NK-92 (cell line): Measurements from ENCODE around the gene HFE.
"Not testable (repeated sequence)": the region's sequence is repeated elsewhere in the genome, so short reads cannot be mapped to it uniquely, and the experiment has no call there.

Experiments
- DNase-seq: peaks from one replicate; lab custom pipeline; 2025; ENCODE audit not compliant: unreplicated experiment; lab: John Stamatoyannopoulos, UW

Gene HFE

DNA sequence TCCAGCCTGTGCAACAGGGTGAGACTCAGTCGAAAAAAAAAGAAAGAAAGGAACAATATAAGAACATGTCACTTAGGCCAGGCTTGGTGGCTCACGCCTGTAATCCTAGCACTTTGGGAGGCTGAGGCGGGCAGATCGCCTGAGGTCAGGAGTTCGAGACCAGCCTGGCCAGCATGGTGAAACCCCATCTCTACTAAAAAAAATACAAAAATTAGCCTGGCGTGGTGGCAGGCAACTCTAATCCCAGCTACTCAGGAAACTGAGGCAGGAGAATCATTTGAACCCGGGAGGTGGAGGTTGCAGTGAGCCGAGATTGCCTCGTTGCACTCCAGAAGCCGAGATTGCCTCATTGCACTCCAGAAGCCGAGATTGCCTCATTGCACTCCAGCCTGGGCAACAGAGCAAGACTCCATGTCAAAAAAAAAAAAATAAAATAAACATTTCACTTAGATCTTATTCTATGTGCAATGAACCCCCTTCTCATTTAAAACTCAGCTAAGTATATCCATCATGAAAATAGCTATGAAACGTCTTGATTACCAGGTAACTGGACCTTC lies 28.7 kb upstream of the HFE start:
- DNase-seq = not testable (repeated sequence)

DNA sequence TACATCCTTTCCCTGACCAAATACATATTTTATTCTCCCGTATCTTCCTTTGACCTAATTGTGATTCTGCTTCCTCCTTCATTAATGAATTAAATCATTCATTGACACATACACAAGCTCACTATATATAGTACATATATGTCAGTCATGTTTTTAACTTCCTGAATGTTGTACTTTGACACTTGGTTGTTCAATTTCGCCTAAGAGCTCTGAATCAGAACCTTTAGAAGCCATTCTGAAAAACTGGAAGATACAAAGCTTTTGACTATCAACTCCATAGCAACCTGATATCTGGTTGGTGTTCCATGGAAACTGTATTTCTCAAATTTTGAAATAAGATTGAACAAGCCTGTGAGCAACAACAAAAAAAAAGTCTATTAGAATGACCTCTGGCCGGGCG lies 27.3 kb upstream of the HFE start:
- no peak for DNase-seq

DNA sequence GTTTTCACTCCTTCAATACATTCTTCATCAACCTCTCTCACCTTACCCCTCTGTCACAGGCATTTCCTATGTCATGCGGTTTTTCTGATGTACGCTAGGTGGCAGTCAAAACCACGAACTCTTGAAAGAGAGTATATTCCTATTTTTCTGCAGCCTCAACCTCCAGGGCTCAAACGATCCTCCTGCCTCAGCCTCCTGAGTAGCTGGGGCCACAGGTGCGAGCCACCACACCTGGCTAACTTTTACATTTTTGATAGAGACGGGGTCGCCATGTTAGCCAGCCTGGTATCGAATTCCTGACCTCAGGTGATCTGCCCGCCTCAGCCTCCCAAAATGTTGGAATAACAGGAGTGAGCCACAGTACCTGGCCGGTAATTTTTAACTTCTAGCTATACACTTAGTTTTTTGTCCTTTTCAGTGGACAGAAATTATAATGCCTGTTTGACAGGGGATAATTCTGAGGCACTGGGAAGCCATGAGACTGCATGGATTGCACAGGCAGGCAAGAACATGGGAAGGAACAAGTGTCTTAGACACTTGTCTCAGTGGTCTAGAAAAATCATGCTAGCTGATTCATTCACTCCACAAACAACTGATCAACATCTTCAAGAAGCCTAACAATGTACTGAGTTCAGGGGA lies 22.5 kb upstream of the HFE start:
- no peak for DNase-seq

DNA sequence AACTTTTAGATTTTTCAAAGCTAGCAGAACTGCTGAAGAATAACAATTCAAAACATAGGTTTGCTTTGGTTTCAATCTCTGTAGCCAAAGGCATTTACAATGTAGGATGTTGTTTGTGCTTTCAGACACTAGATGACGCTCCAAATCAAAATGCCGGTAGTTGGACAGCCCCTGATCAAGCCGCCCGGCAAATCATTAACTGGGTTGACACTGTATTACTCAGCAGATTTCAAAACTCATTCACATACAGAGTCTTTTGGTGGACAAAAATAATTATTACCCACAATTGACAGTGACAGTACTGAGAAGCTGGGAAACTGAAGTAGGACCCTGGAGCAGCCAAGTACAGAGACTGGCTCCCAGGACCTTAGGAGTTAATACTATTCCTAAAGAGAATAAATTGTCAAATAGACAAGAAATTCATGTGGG lies 21.3 kb upstream of the HFE start:
- no peak for DNase-seq

DNA sequence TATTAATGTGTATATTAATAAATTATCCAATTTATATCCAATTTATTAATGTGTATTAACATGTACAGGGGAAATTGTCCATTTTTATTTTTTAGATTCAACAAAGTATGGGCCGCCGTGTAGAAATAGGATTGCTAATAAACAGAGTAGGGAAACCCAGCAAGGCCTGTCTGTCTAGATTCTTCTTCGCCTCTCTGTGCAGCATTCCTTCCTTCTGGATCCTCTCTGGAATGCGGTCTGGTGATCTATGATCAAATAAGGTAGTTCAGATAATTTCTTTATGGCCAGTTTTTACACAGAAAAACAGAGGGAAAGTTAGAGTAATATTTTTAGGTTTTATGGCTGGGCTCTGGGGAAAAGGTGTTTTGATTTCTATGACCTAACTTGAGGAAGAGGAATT lies 19.9 kb upstream of the HFE start:
- DNase-seq = no peak

DNA sequence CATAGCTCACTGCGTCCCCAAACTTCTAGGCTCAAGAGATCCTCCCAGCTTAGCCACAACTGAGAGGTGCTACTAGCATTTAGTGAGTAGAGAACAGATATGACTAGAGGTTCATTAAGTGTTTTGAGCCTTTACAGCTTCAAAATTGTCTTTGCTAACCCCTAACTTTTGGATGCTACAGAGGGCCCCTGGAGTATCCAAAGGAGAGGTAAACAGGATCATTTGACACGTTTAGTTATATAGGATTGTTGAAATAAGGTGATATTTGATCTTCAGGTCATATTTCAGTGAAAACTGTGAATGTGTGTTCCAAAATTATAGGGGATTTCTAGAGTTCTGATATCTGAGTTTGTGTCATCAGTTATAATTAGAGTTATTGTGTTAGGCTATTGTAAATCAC lies 19.2 kb upstream of the HFE start:
- no peak for DNase-seq

DNA sequence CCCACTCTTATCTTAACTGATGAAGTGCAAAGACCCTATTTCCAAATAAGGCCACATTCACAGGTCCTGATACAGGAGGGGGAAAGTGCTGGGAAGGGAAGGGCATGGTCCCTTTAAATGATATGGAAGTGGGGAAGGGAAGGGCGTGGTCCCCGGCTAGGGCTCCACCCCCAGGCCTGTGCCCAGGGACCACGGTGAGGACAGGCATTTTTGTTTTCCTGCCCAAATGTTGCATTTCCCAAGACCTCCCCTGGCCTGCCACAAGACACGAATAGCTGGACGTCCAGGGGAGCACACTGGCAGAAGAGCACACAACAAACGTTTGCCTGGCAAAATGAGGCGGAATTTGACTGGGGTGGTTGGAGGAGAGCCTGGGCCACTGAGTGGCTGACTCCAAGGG lies 16.1 kb upstream of the HFE start:
- no peak for DNase-seq

DNA sequence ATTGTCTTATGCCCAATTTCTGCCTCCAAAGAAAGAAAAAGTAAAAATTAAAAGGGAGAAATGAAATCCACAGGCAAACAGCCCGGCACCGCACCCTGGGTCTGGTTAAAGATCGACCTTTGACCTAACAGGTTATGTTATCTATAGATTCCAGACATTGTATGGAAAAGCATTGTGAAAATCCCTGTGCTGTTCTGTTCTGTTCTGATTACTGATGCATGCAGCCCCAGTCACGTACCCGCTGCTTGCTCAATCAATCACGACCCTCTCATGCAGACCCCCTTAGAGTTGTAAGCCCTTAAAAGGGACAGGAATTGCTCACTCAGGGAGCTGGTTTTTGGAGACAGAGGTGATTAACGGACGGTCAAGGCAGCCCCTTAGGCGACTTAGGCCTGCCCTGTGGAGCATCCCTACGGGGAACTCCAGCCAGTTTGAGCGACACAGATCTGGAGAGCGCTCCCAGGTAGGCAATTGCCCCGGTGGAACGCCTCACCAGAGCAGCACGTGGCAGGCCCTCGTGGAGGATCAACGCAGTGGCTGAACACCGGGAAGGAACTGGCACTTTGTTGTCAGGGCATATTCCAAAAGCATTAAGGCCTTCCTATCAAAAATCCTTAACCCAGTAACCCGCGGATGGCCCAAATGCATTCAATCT lies 12.0 kb upstream of the HFE start:
- no peak for DNase-seq

DNA sequence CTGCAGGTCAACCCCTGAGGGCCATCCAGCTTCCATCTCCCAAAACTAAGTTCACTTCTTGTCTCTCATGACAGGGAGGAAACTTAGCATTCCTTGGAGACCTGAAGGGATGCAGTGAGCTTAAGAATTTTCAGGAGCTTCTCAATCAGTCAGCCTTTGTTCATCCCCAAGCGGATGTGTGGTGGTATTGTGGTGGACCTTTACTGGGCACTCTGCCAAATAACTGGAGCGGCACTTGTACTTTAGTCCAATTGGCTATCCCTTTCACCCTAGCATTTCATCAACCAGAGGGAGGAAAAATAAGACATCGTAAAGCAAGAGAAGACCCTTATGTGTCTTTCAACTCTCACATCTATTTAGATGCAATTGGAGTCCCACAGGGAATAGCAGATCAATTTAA lies 9.2 kb upstream of the HFE start:
- not testable (repeated sequence) for DNase-seq

DNA sequence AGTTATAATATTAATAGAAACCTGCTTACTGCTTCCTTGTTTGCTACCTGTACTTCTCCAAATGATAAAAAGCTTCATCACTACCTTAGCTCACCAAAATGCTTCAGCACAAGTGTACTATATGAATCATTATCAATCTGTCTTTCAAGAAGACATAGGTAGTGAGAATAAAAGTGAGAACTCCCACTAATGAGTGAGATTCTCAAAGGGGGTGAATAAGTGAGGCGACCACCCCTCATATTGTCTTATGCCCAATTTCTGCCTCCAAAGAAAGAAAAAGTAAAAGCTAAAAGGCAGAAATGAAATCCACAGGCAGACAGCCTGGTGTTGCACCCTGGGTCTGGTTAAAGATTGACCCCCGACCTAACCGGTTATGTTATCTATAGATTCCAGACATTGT lies 6.1 kb upstream of the HFE start:
- not testable (repeated sequence) for DNase-seq

DNA sequence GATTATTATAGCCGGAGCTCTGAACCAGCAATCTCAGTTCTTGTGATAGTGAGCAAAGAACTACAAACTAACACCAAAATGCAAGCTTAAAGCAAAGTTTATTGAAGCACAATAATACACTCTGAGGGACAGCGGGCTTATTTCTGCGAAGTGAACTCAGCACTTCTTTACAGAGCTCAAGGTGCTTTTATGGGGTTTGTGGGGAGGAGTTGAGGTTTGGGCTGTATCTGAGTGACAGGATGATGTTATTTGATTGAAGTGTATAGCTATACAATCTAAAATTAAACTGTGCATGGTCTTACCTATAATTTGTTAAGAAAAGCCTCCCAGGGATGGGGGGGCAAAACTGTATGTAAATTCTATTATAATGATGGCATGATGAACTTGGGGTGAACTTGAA lies 1.0 kb upstream of the HFE start:
- no peak for DNase-seq

DNA sequence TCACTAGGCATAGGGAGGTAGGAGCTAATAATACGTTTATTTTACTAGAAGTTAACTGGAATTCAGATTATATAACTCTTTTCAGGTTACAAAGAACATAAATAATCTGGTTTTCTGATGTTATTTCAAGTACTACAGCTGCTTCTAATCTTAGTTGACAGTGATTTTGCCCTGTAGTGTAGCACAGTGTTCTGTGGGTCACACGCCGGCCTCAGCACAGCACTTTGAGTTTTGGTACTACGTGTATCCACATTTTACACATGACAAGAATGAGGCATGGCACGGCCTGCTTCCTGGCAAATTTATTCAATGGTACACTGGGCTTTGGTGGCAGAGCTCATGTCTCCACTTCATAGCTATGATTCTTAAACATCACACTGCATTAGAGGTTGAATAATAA lies 1.1 kb downstream of the HFE start:
- no peak for DNase-seq

DNA sequence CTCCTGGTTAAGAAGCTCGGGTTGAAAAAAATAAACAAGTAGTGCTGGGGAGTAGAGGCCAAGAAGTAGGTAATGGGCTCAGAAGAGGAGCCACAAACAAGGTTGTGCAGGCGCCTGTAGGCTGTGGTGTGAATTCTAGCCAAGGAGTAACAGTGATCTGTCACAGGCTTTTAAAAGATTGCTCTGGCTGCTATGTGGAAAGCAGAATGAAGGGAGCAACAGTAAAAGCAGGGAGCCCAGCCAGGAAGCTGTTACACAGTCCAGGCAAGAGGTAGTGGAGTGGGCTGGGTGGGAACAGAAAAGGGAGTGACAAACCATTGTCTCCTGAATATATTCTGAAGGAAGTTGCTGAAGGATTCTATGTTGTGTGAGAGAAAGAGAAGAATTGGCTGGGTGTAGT lies 2.0 kb downstream of the HFE start:
- DNase-seq = no peak

DNA sequence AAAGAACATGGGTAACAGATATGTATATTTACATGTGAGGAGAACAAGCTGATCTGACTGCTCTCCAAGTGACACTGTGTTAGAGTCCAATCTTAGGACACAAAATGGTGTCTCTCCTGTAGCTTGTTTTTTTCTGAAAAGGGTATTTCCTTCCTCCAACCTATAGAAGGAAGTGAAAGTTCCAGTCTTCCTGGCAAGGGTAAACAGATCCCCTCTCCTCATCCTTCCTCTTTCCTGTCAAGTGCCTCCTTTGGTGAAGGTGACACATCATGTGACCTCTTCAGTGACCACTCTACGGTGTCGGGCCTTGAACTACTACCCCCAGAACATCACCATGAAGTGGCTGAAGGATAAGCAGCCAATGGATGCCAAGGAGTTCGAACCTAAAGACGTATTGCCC lies 5.2 kb downstream of the HFE start:
- DNase-seq = no peak

DNA sequence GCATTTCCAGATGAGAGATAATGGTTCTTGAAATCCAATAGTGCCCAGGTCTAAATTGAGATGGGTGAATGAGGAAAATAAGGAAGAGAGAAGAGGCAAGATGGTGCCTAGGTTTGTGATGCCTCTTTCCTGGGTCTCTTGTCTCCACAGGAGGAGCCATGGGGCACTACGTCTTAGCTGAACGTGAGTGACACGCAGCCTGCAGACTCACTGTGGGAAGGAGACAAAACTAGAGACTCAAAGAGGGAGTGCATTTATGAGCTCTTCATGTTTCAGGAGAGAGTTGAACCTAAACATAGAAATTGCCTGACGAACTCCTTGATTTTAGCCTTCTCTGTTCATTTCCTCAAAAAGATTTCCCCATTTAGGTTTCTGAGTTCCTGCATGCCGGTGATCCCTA lies 6.8 kb downstream of the HFE start:
- DNase-seq = no peak

DNA sequence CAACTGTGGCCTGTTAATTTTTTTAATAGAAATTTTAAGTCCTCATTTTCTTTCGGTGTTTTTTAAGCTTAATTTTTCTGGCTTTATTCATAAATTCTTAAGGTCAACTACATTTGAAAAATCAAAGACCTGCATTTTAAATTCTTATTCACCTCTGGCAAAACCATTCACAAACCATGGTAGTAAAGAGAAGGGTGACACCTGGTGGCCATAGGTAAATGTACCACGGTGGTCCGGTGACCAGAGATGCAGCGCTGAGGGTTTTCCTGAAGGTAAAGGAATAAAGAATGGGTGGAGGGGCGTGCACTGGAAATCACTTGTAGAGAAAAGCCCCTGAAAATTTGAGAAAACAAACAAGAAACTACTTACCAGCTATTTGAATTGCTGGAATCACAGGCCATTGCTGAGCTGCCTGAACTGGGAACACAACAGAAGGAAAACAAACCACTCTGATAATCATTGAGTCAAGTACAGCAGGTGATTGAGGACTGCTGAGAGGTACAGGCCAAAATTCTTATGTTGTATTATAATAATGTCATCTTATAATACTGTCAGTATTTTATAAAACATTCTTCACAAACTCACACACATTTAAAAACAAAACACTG lies 10.1 kb downstream of the HFE start:
- DNase-seq = no peak

DNA sequence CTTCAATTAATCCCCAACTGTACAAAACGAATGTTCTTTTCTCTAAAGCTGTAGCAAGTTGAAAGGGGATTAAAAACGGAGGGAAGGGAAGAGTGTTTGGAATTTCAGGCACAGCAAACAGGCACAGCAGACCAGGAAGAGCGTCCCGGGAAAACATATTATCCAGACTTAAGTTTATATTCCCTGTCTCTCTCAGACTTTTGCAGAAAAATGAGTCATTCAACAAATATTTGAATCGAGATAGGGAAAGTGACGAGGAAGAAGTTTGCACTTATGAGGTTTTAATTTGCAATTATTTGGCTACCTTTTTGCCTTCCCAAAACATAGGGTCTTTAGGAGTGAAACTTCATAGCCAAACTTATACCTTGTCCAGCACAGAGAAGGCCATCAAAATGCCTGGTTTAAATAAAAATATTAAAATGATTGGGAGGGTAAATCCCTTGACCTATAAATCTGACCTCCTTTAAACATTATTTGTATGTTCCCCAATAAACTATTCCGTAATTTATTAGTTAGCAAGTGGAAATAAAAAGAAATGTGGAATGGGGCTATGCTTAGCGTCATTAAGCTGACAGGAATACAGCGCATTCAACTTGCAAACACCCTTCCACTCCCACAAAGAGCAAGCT lies 16.0 kb downstream of the HFE start:
- DNase-seq = no peak

DNA sequence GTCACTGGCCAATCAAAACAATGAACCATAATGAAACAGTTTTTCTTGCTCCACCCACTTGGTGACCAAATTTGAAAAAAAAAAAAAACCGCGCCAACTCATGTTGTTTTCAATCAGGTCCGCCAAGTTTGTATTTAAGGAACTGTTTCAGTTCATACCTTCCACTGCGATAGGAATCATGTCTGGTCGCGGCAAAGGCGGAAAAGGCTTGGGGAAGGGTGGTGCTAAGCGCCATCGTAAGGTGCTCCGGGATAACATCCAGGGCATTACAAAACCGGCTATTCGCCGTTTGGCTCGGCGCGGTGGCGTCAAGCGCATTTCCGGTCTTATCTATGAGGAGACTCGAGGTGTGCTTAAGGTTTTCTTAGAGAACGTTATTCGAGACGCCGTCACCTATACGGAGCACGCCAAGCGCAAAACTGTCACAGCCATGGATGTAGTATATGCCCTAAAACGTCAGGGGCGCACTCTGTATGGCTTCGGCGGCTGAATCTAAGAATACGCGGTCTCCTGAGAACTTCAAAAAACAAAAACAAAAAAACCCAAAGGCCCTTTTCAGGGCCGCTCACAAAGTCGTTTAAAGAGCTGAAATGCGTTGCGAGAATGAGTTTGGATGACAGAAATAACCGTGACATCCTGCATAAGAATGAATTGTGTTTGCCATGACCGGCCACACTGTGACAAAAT lies 16.7 kb downstream of the HFE start:
- DNase-seq = peak; percentile 49

DNA sequence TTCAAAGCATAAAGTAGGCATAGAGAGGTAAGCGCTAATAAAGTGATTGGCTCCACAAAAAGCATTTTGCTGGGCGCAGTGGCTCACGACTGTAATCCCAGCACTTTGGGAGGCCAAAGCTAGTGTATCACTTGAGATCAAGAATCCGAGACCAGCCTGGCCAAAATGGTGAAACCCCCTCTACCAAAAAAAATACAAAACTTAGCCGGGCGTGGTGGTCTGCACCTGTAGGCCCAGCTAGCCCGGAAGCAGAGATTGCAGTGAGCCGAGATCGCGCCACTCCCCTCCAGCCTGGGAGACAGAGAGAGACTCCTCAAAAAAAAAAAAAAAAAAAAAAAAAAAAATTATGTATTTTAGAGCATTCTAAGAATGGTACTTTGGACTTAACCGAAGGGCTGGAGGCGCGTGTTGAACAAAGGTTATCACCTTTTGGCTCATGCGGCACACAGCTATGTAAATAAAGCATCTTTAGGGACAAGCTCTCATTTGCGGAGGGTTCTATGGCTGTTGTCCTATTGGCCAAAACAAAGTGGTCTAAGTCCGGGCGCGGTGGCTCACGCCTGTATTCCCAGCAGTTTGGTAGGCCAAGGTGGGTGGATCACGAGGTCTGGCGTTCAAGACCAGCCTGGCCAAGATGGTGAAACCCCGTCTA lies 17.4 kb downstream of the HFE start:
- no peak for DNase-seq

DNA sequence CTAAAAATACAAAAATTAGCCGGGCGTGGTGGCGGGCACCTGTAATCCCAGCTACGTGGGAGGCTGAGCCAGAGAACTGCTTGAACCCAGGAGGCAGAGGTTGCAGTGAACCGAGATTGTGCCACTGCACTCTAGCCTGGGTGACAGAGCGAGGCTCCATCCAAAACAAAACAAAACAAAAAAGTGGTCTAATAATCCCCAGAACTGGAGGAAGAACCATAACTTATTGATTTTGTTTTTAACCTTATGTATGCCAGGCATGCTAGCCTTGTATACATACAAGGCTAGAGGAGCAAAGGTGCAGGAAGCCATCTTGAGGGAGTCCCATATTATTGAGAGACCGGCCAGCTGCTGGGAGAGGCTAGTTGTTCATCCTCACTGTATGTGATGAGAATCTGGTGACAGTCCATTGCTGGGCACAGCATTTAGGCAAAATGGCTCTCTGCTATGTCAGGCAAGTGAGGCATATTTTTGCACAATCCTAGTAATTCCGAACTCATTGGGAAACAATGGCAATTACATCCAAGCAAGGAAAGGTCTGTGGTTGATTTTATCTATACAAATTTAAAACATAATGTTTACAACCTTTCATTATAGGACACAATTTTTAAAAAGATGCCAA lies 18.0 kb downstream of the HFE start:
- no peak for DNase-seq
